GM18498 (cell line): ENCODE data around the gene PTTG1.

Experiments used
- ATAC-seq: cut with Tn5 transposase; IDR thresholded peaks from one replicate; pipeline ENCODE4 v1.9.1; 2021; ENCODE audit warnings: mild to moderate bottlenecking, moderate library complexity; ENCODE audit not compliant: unreplicated experiment

PTTG1 gene

DNA sequence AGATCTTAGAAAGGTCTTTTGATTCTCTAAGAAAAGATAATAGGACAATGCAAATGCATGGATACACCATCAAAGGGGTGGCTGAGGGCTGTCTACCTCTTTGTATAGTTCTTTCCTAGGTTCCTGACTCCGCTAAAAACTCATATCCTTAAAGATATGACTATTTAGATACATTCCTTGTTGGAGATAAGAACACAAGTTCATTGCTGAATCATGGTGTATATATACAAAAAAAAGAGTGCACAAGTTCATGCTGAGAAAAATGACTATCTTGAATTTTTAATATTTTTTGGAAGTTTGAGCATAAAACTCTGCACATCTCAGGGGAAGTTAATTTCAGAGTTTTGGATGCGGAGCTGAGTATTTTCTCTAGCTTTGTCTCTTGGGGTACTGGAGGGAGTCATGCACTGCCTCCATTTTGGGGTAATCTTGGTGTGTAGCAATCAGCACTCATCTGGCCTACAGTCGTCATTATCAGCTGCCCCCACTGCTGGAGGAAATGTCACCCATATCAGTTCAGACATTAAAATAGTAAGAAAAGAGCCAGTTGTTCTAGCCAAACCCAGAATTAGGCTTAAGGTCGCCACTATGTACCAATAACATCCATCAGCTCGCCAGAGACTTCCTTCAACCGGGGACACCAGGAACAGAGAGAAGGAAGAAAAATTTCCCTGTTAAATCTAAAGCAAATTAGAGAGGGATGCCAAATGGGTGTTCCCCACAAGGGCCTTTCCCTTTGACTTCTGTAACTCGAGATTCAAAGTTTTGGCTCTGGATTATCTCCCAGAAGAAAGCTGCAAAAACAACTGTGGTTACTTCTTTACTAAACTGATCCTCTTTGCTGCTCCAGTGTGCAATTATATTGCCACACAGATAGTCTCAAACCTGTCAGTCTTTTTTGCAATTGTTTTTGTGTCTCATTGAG, 49.0 kb downstream of the PTTG1 start:
- no peak for ATAC-seq

- ATAC-seq = no peak
These were observed 50.1 kb downstream of the PTTG1 start for GRCh38 chr5:160471761-160472160.

GRCh38 chr5:160472482-160472881, 50.8 kb downstream of the PTTG1 start:
- ATAC-seq = no peak

DNA sequence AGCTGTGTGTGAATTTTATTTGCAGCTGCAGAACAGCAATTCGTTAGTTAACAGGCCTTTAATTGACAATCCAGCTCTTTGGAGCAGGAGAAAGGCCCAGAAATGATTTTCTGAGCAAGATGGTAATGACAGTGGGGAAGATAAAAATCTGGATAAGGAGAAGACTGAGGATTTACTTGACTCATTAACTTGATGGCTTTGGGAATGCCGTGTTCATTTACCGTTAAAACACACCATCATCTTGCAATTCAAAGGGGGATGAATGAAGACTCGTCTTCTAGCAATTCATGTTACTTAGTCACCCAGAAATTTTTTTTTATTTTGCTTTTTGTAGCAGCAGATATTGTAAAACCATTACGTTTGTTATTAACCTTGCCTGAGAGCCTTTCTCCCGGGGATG, 52.0 kb downstream of the PTTG1 start:
- no peak for ATAC-seq

DNA sequence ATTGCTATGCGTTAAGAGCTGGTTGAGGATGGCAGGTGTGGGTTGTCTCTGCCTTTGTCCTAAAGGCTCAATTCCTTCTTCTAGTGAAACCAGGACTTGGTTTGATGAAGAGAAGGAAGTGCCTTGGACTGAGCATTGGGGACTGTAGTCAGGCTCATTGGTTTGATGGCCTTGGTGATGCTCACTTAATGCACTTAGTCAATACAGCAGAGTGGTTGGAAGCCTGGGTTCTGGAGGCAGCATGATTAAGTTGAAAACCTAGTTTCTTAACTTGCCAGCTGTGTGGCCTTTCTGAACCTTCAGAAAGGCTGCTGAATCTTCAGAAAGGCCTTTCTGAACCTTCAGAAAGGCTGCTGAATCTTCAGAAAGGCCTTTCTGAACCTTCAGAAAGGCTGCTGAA, 52.4 kb downstream of the PTTG1 start:
- ATAC-seq = no peak

- ATAC-seq = no peak
These were observed 54.3 kb downstream of the PTTG1 start for GRCh38 chr5:160475864-160476438.

- ATAC-seq = no peak
These were observed 55.8 kb downstream of the PTTG1 start for GRCh38 chr5:160477266-160477970.

- no peak for ATAC-seq
These were observed 56.5 kb downstream of the PTTG1 start for GRCh38 chr5:160478163-160478562.
